HEK293T (cell line): ENCODE data around the gene TAGLN3.

Source experiments
- CTCF ChIA-PET: fragments of 350-600 bp; formaldehyde crosslinking; extraction: SDS; loops from one replicate; lab custom pipeline; 2021; ENCODE audit warnings: antibody characterized with exemption, inconsistent platforms; lab: Yijun Ruan, JAX
- POLR2A ChIA-PET: fragments of 350-600 bp; formaldehyde crosslinking; extraction: SDS; loops from one replicate; lab custom pipeline; 2020; ENCODE audit warnings: antibody characterized with exemption, inconsistent platforms; lab: Yijun Ruan, JAX
- DNase-seq: peaks from one replicate; pipeline ENCODE4 v3.0.0; 2012; ENCODE audit warnings: mixed read lengths; ENCODE audit errors: extremely low spot score
- ARNT ChIP-seq: fragments of 450-650 bp; IDR thresholded peaks from 2 replicates; pipeline ENCODE4 v1.6.1; 2017; ENCODE audit warnings: mild to moderate bottlenecking
- BHLHE40 ChIP-seq: fragments of 450-650 bp; IDR thresholded peaks from 2 replicates; pipeline ENCODE4 v1.6.1; 2016; ENCODE audit warnings: mild to moderate bottlenecking, moderate library complexity, borderline replicate concordance
- CTBP1 ChIP-seq: fragments of 450-650 bp; IDR thresholded peaks from 2 replicates; pipeline ENCODE4 v1.6.1; 2016; ENCODE audit warnings: borderline replicate concordance
- ELF4 ChIP-seq: fragments of 450-650 bp; IDR thresholded peaks from 2 replicates; pipeline ENCODE4 v1.6.1; 2017; ENCODE audit warnings: antibody characterized with exemption
- FOXA1 ChIP-seq: fragments of 450-650 bp; IDR thresholded peaks from 2 replicates; pipeline ENCODE4 v1.6.1; 2016; ENCODE audit warnings: mild to moderate bottlenecking
- FOXK2 ChIP-seq: fragments of 450-650 bp; IDR thresholded peaks from 2 replicates; pipeline ENCODE4 v1.6.1; 2016; ENCODE audit warnings: mild to moderate bottlenecking
- FOXM1 ChIP-seq: fragments of 450-650 bp; IDR thresholded peaks from 2 replicates; pipeline ENCODE4 v1.6.1; 2017; ENCODE audit warnings: mild to moderate bottlenecking, borderline replicate concordance
- HDGF ChIP-seq: fragments of 450-650 bp; IDR thresholded peaks from 2 replicates; pipeline ENCODE4 v1.6.1; 2017; ENCODE audit warnings: antibody characterized with exemption, borderline replicate concordance
- L3MBTL2 ChIP-seq: fragments of 450-650 bp; conservative IDR thresholded peaks from 2 replicates; pipeline ENCODE4 v1.6.1; 2016; ENCODE audit warnings: mild to moderate bottlenecking
- LEF1 ChIP-seq: fragments of 450-650 bp; IDR thresholded peaks from 2 replicates; pipeline ENCODE4 v1.6.1; 2017; ENCODE audit warnings: mild to moderate bottlenecking, borderline replicate concordance
- NFRKB ChIP-seq: fragments of 450-650 bp; IDR thresholded peaks from 2 replicates; pipeline ENCODE4 v1.6.1; 2016; ENCODE audit warnings: mild to moderate bottlenecking, moderate library complexity
- PKNOX1 ChIP-seq: fragments of 450-650 bp; IDR thresholded peaks from 2 replicates; pipeline ENCODE4 v1.6.1; 2016
- SP1 ChIP-seq: fragments of 450-650 bp; IDR thresholded peaks from 2 replicates; pipeline ENCODE4 v1.6.1; 2017
- SUZ12 ChIP-seq: fragments of 450-650 bp; IDR thresholded peaks from 2 replicates; pipeline ENCODE4 v1.6.1; 2016; ENCODE audit warnings: mild to moderate bottlenecking
- TARDBP ChIP-seq: fragments of 450-650 bp; IDR thresholded peaks from 2 replicates; pipeline ENCODE4 v1.6.1; 2016
- ZNF384 ChIP-seq: fragments of 450-650 bp; IDR thresholded peaks from 2 replicates; pipeline ENCODE4 v1.6.1; 2016

TAGLN3 gene

GRCh38 chr3:112010636-112011035 is 11.9 kb downstream of the TAGLN3 start:
- TF ChIP-seq SUZ12 = no peak
- no peak for TF ChIP-seq NFRKB
- TF ChIP-seq L3MBTL2 = no peak
- TF ChIP-seq FOXK2 = no peak
- TF ChIP-seq FOXA1 = no peak
- no peak for TF ChIP-seq FOXM1
- TF ChIP-seq ARNT = no peak
- TF ChIP-seq SP1 = no peak
- TF ChIP-seq BHLHE40 = no peak
- TF ChIP-seq HDGF = no peak
- no peak for TF ChIP-seq CTBP1
- TF ChIP-seq ELF4 = no peak
- no peak for TF ChIP-seq TARDBP
- TF ChIP-seq PKNOX1 = no peak
- no peak for TF ChIP-seq LEF1
- TF ChIP-seq ZNF384 = no peak
- no peak for DNase-seq
- ChIA-PET CTCF (no interaction called here), POLR2A (interaction anchor here (1.3 kb wide), 1 partner anchor 32 kb away, joined by 5 read pairs; the partner anchor contains the start of gene ABHD10)

GRCh38 chr3:112011376-112011940 is 12.7 kb downstream of the TAGLN3 start:
- no peak for TF ChIP-seq ELF4
- no peak for TF ChIP-seq PKNOX1
- no peak for TF ChIP-seq FOXK2
- TF ChIP-seq BHLHE40 = no peak
- TF ChIP-seq NFRKB = no peak
- no peak for TF ChIP-seq CTBP1
- no peak for TF ChIP-seq HDGF
- CTCF ChIA-PET = interaction anchor here (0.7 kb wide), 1 partner anchor 34 kb away, joined by 3 read pairs; no protein-coding TSS in a partner anchor
- POLR2A ChIA-PET = interaction anchor here (1.3 kb wide), 1 partner anchor 33 kb away, joined by 5 read pairs; the partner anchor contains the start of gene ABHD10
- no peak for DNase-seq

- DNase-seq = no peak
These were observed 13.7 kb downstream of the TAGLN3 start for GRCh38 chr3:112012205-112012992.

GRCh38 chr3:112013058-112013783 is 14.5 kb downstream of the TAGLN3 start:
- ChIA-PET POLR2A (interaction anchor here (0.6 to 2.3 kb wide), 2 partner anchors 21 to 34 kb away, joined by 3 to 18 read pairs; partner anchors contain the start of gene ABHD10), CTCF (interaction anchor here (0.5 to 3.4 kb wide), 21 partner anchors 11 to 361 kb away, joined by 3 to 18 read pairs (median 4); partner anchors contain the start of gene ABHD10)
- TF ChIP-seq FOXK2 (no peak), L3MBTL2 (no peak), TARDBP (no peak)
- peak; percentile 48 for DNase-seq

More at GRCh38 chr3:112012205-112012992, 13.7 kb downstream of the TAGLN3 start:
- ChIA-PET CTCF (interaction anchor here (0.6 to 3.4 kb wide), 10 partner anchors 11 to 295 kb away, joined by 3 to 18 read pairs (median 6); partner anchors contain the start of gene ABHD10), POLR2A (interaction anchor here (2.3 kb wide), 1 partner anchor 33 kb away, joined by 18 read pairs; the partner anchor contains the start of gene ABHD10)
- TF ChIP-seq FOXK2 (no peak), BHLHE40 (no peak), FOXM1 (no peak), NFRKB (no peak)

- CTCF ChIA-PET = interaction anchor here (0.5 to 3.4 kb wide), 19 partner anchors 11 to 362 kb away, joined by 3 to 18 read pairs (median 4); partner anchors contain the start of gene ABHD10
- POLR2A ChIA-PET = interaction anchor here (0.6 to 2.3 kb wide), 2 partner anchors 22 to 34 kb away, joined by 3 to 18 read pairs; partner anchors contain the start of gene ABHD10
- DNase-seq = no peak
- TF ChIP-seq HDGF (no peak), BHLHE40 (no peak), CTBP1 (no peak), NFRKB (no peak), L3MBTL2 (no peak), FOXK2 (no peak), ELF4 (no peak), SP1 (no peak), LEF1 (no peak), ARNT (no peak), SUZ12 (no peak), TARDBP (no peak), FOXA1 (no peak), PKNOX1 (no peak), ZNF384 (no peak), FOXM1 (no peak)
These were observed 15.0 kb downstream of the TAGLN3 start for GRCh38 chr3:112013784-112014143.
